Dedifferentiated amniotic fluid mesenchymal stem cell (primary cell): ENCODE data around the gene DMRT2.
A peak's percentile ranks its signal among the peaks of the same experiment; 100 is the strongest.

ENCODE experiments used
- DNase-seq: peaks from one replicate; pipeline ENCODE4 v3.0.0-alpha.2; 2016; ENCODE audit errors: extremely low spot score

Gene DMRT2

GRCh38 chr9:1050125-1050895, at the start of gene DMRT2:
TSS of gene DMRT2 (plus strand) at chr9:1050357. CDS start at chr9:1051614, 1,257 bp downstream.
- no peak for DNase-seq

GRCh38 chr9:1001838-1002237, 48.3 kb upstream of the DMRT2 start:
- no peak for DNase-seq

- DNase-seq: no peak
These were observed 47.5 kb upstream of the DMRT2 start for GRCh38 chr9:1002678-1003077.

- DNase-seq: peak; percentile 40
These were observed 45.0 kb upstream of the DMRT2 start for GRCh38 chr9:1005043-1005667.

- no peak for DNase-seq
These were observed 42.8 kb upstream of the DMRT2 start for GRCh38 chr9:1007312-1007711.

- no peak for DNase-seq
These were observed 41.9 kb upstream of the DMRT2 start for GRCh38 chr9:1008216-1008615.

- peak; percentile 68 for DNase-seq
These were observed 41.0 kb upstream of the DMRT2 start for GRCh38 chr9:1009101-1009707.

- no peak for DNase-seq
These were observed 37.1 kb upstream of the DMRT2 start for GRCh38 chr9:1013021-1013420.

- no peak for DNase-seq
These were observed 35.9 kb upstream of the DMRT2 start for GRCh38 chr9:1014225-1014624.

- DNase-seq: no peak
These were observed 35.5 kb upstream of the DMRT2 start for GRCh38 chr9:1014640-1015039.

GRCh38 chr9:1018121-1018520, 32.0 kb upstream of the DMRT2 start:
- DNase-seq: no peak

GRCh38 chr9:1024112-1024511, 26.0 kb upstream of the DMRT2 start:
- no peak for DNase-seq

GRCh38 chr9:1025131-1025530, 25.0 kb upstream of the DMRT2 start:
- no peak for DNase-seq

GRCh38 chr9:1026219-1026618, 23.9 kb upstream of the DMRT2 start:
- no peak for DNase-seq

GRCh38 chr9:1028501-1029190, 21.5 kb upstream of the DMRT2 start:
- DNase-seq: no peak

GRCh38 chr9:1031951-1032601, 18.1 kb upstream of the DMRT2 start:
- DNase-seq: no peak

GRCh38 chr9:1034271-1034670, 15.9 kb upstream of the DMRT2 start:
- DNase-seq: no peak

- DNase-seq: no peak
These were observed 10.6 kb upstream of the DMRT2 start for GRCh38 chr9:1039589-1039988.

- no peak for DNase-seq
These were observed 7.7 kb upstream of the DMRT2 start for GRCh38 chr9:1042466-1042865.

- DNase-seq: no peak
These were observed 5.5 kb upstream of the DMRT2 start for GRCh38 chr9:1044643-1045042.

- no peak for DNase-seq
These were observed 3.3 kb upstream of the DMRT2 start for GRCh38 chr9:1046639-1047572.
